ENCODE results near the gene MYPOP.

- TF ChIP-seq POLR2A (IDR thresholded peaks at IDR 0.05), result no peak
- TF ChIP-seq CTCF (IDR thresholded peaks at IDR 0.05), result no peak
Measured at GRCh38 chr19:45874620-45874966, 27.8 kb downstream of the MYPOP start.

Measured in tibial nerve (tissue), 3 donors.